Neural progenitor cell (in vitro differentiated cells): ENCODE results near the gene TSC22D2. TPM values are rescaled to one million over a fixed set of nuclear protein-coding genes. Genes with fewer than 3 reads are reported as not detected.

Experiments used
- DNase-seq: peaks from one replicate; pipeline ENCODE4 v3.0.0-alpha.2; 2016; ENCODE audit warnings: low spot score
- H2AFZ ChIP-seq: fragments of 200-600 bp; sonication (generic); replicated peaks from 2 replicates; pipeline ENCODE4 v1.6.1; 2016; ENCODE audit warnings: antibody characterized with exemption
- H3F3A ChIP-seq: fragments of 200-600 bp; sonication (generic); 2 replicates; pipeline ENCODE4 v1.6.1; 2016; ENCODE audit warnings: antibody characterized with exemption, low read depth
- H3K27ac ChIP-seq: fragments of 200-600 bp; sonication (generic); 2 replicates; pipeline ENCODE4 v1.5.1; 2016; ENCODE audit warnings: mild to moderate bottlenecking
- H3K27me3 ChIP-seq: fragments of 200-600 bp; sonication (generic); 2 replicates; pipeline ENCODE4 v1.6.1; 2016; ENCODE audit warnings: mild to moderate bottlenecking, moderate library complexity
- H3K36me3 ChIP-seq: fragments of 200-600 bp; sonication (generic); 2 replicates; pipeline ENCODE4 v1.5.1; 2016
- H3K4me1 ChIP-seq: fragments of 200-600 bp; sonication (generic); 2 replicates; pipeline ENCODE4 v1.6.1; 2016; ENCODE audit warnings: mixed run types
- H3K4me2 ChIP-seq: fragments of 200-600 bp; sonication (generic); 2 replicates; pipeline ENCODE4 v1.6.1; 2016
- H3K4me3 ChIP-seq: fragments of 200-600 bp; sonication (generic); 2 replicates; pipeline ENCODE4 v1.5.1; 2016
- H3K79me2 ChIP-seq: fragments of 200-600 bp; sonication (generic); 2 replicates; pipeline ENCODE4 v1.6.1; 2016; ENCODE audit warnings: low read depth
- H3K9ac ChIP-seq: fragments of 200-600 bp; sonication (generic); 2 replicates; pipeline ENCODE4 v1.6.1; 2016
- H3K9me3 ChIP-seq: fragments of 200-600 bp; sonication (generic); 2 replicates; pipeline ENCODE4 v1.5.1; 2016; ENCODE audit warnings: low read depth
- H4K20me1 ChIP-seq: fragments of 200-600 bp; sonication (generic); 2 replicates; pipeline ENCODE4 v1.6.1; 2016; ENCODE audit warnings: low read depth
- H3K27ac Mint-ChIP-seq: 3 replicates; pipeline ENCODE4 v1.8.0; 2021; ENCODE audit warnings: mixed read lengths
- H3K27me3 Mint-ChIP-seq: 2 replicates; pipeline ENCODE4 v1.8.0; 2022; ENCODE audit warnings: low read depth, mild to moderate bottlenecking, inconsistent platforms, moderate library complexity, mixed read lengths; ENCODE audit not compliant: insufficient read depth
- H3K36me3 Mint-ChIP-seq: 3 replicates; pipeline ENCODE4 v1.8.0; 2021; ENCODE audit warnings: mixed read lengths
- H3K4me1 Mint-ChIP-seq: 3 replicates; pipeline ENCODE4 v1.8.0; 2021; ENCODE audit warnings: mixed read lengths
- H3K4me3 Mint-ChIP-seq: 3 replicates; pipeline ENCODE4 v1.8.0; 2021; ENCODE audit warnings: mild to moderate bottlenecking, moderate library complexity, mixed read lengths
- H3K9me3 Mint-ChIP-seq: 3 replicates; pipeline ENCODE4 v1.8.0; 2020; ENCODE audit warnings: mixed read lengths
- EZH2 ChIP-seq: fragments of 200-600 bp; sonication (generic); IDR thresholded peaks from 2 replicates; pipeline ENCODE4 v1.6.1; 2017; ENCODE audit warnings: antibody characterized with exemption, mild to moderate bottlenecking, moderate library complexity
- EZH2phosphoT487 ChIP-seq: fragments of 200-600 bp; sonication (generic); IDR thresholded peaks from 2 replicates; pipeline ENCODE4 v1.6.1; 2017; ENCODE audit warnings: antibody characterized with exemption
- total RNA-seq: library from RNA; depleted of rRNA; stranded (reverse); fragments of >200 nt; gene quantifications from 2 replicates; pipeline ENCODE4 v1.2.3, GENCODE V29; 2015; ENCODE audit warnings: low replicate concordance
- TF ChIP-seq, protein P1 (sequence below): fragments of 200-600 bp; sonication (generic); IDR thresholded peaks from 2 replicates; pipeline ENCODE4 v1.5.1; 2017; ENCODE audit warnings: antibody characterized with exemption, mild to moderate bottlenecking

The TSC22D2 gene
- total RNA-seq, 1 donor from 2014 or later = 18.7 TPM

DNA sequence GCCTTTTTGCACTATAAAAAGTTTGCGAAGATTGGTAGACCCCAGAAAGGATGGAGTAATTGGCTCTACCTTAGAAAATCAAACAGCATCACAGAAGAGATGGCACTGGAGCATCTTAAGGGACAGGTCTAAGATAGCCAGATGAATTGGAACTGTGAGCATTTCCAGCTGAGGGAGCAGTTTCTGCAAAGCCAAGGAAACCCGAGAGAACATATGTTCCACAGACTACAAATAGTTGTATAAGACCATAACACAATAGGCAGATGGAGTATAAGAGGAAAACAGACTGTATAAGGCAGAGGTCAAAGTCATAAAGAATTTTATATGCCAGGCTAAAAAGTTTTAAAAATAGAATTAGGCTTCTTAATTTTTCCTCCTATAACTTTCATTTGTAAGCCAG lies 46.0 kb downstream of the TSC22D2 start:
- H3K36me3 ChIP-seq = peaks cover 2% of the 10 kb centered on the region
- no peak overlapping the region for H3K27ac ChIP-seq
- peaks cover 9% of the 10 kb centered on the region for H4K20me1 ChIP-seq
- H3K4me3 ChIP-seq = no peak overlapping the region
- Mint-ChIP-seq H3K27ac (peak overlapping the region; percentile 90), H3K4me3 (no peak overlapping the region), H3K4me1 (no peaks in the 10 kb centered on the region), H3K27me3 (no peaks in the 10 kb centered on the region), H3K9me3 (no peaks in the 10 kb centered on the region), H3K36me3 (peaks cover 15% of the 10 kb centered on the region)
- no peak overlapping the region for H3K9ac ChIP-seq
- H3K4me1 ChIP-seq = no peaks in the 10 kb centered on the region
- H3F3A ChIP-seq = no peaks in the 10 kb centered on the region
- DNase-seq = no peak
- peaks cover 58% of the 10 kb centered on the region for H3K79me2 ChIP-seq
- TF ChIP-seq EZH2 (no peak), EZH2phosphoT487 (no peak)
- no peaks in the 10 kb centered on the region for H3K27me3 ChIP-seq
- H2AFZ ChIP-seq = no peak overlapping the region
- H3K9me3 ChIP-seq = no peaks in the 10 kb centered on the region
- H3K4me2 ChIP-seq = no peak overlapping the region

DNA sequence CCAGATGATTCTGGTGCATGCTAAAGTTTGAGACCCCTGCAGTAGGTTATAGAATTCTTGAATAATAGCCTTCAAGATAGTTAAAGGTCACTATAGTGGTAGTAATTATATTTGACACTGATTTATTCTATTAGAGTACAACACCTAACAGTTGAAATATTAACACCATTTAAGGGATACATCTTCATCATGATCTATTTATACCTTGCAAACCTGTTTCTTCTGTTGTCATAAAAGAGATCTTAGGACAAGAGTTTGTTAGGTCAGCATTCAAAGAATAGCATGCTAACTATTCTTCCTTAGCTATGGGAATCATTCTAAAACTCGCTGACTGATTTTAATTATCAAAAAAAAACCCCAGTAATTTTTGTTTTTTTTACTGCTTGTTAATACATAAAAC lies 46.5 kb downstream of the TSC22D2 start:
- H4K20me1 ChIP-seq = peaks cover 9% of the 10 kb centered on the region
- H3K4me1 ChIP-seq = no peaks in the 10 kb centered on the region
- peaks cover 5% of the 10 kb centered on the region for H3K36me3 ChIP-seq
- H3K79me2 ChIP-seq = peaks cover 58% of the 10 kb centered on the region
- no peak overlapping the region for H3K27ac Mint-ChIP-seq
- DNase-seq = no peak
- no peaks in the 10 kb centered on the region for H3K9me3 Mint-ChIP-seq
- no peak overlapping the region for H3K4me2 ChIP-seq
- no peaks in the 10 kb centered on the region for H3F3A ChIP-seq
- H3K27ac ChIP-seq = no peak overlapping the region
- H2AFZ ChIP-seq = no peak overlapping the region
- no peak overlapping the region for H3K4me3 Mint-ChIP-seq
- peaks cover 18% of the 10 kb centered on the region for H3K36me3 Mint-ChIP-seq
- no peak overlapping the region for H3K9ac ChIP-seq
- TF ChIP-seq, protein P1, sequence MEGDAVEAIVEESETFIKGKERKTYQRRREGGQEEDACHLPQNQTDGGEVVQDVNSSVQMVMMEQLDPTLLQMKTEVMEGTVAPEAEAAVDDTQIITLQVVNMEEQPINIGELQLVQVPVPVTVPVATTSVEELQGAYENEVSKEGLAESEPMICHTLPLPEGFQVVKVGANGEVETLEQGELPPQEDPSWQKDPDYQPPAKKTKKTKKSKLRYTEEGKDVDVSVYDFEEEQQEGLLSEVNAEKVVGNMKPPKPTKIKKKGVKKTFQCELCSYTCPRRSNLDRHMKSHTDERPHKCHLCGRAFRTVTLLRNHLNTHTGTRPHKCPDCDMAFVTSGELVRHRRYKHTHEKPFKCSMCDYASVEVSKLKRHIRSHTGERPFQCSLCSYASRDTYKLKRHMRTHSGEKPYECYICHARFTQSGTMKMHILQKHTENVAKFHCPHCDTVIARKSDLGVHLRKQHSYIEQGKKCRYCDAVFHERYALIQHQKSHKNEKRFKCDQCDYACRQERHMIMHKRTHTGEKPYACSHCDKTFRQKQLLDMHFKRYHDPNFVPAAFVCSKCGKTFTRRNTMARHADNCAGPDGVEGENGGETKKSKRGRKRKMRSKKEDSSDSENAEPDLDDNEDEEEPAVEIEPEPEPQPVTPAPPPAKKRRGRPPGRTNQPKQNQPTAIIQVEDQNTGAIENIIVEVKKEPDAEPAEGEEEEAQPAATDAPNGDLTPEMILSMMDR = no peak
- TF ChIP-seq EZH2phosphoT487 = no peak
- no peak for TF ChIP-seq EZH2
- no peaks in the 10 kb centered on the region for H3K27me3 ChIP-seq
- H3K4me3 ChIP-seq = no peak overlapping the region
- H3K27me3 Mint-ChIP-seq = no peaks in the 10 kb centered on the region
- no peaks in the 10 kb centered on the region for H3K4me1 Mint-ChIP-seq
- no peaks in the 10 kb centered on the region for H3K9me3 ChIP-seq

DNA sequence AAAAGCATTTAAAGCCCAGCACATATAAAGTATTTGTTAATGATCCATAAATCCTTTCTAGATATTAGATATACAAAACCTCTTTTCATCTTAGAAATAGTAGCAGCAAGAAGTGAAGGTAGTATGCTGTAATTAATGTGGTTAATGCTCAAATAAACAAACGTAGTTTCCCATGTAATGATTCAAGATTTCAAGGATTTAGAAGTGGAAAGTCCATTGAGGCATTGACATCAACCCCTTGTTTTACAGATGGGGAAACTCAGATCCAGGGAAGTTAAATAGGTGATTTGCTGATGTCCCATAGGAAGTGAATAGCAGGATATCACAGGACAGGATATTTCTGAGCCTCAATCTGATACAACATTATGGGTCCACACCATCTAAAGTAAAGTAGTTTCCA lies 47.2 kb downstream of the TSC22D2 start:
- no peaks in the 10 kb centered on the region for H3K4me1 ChIP-seq
- H3F3A ChIP-seq = no peaks in the 10 kb centered on the region
- no peak overlapping the region for H3K4me2 ChIP-seq
- Mint-ChIP-seq H3K27ac (no peak overlapping the region), H3K4me1 (no peaks in the 10 kb centered on the region), H3K4me3 (no peak overlapping the region), H3K9me3 (no peaks in the 10 kb centered on the region), H3K27me3 (no peaks in the 10 kb centered on the region), H3K36me3 (peaks cover 18% of the 10 kb centered on the region)
- peaks cover 53% of the 10 kb centered on the region for H3K79me2 ChIP-seq
- no peaks in the 10 kb centered on the region for H3K27me3 ChIP-seq
- H3K9me3 ChIP-seq = no peaks in the 10 kb centered on the region
- peaks cover 9% of the 10 kb centered on the region for H4K20me1 ChIP-seq
- no peak overlapping the region for H2AFZ ChIP-seq
- TF ChIP-seq, protein P1 = no peak
- TF ChIP-seq EZH2 (no peak), EZH2phosphoT487 (no peak)
- H3K4me3 ChIP-seq = no peak overlapping the region
- DNase-seq = no peak
- no peak overlapping the region for H3K9ac ChIP-seq
- peaks cover 5% of the 10 kb centered on the region for H3K36me3 ChIP-seq
- H3K27ac ChIP-seq = no peak overlapping the region

DNA sequence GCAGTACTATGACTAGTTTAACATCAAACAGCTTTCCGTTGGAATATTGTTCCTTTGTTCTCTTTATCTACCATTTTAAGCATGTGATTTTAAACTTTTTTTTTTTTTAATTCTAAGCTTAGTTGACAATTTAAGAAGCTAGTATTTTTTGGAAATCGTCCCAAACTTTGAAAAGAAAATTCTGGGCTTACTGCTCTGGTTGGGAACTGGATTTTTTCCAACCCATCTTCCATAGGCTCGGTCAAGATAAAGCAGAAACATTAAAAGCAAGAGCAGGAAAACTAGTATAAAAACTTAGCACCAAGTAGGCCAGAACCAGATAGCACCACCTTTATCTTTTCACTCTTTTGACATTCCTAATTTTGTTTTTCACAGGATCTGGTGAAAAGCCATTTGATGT lies 49.9 kb downstream of the TSC22D2 start:
- H2AFZ ChIP-seq = no peak overlapping the region
- Mint-ChIP-seq H3K9me3 (no peaks in the 10 kb centered on the region), H3K27me3 (no peaks in the 10 kb centered on the region), H3K36me3 (peaks cover 18% of the 10 kb centered on the region), H3K4me3 (no peak overlapping the region), H3K27ac (no peak overlapping the region), H3K4me1 (no peaks in the 10 kb centered on the region)
- peaks cover 4% of the 10 kb centered on the region for H4K20me1 ChIP-seq
- H3K4me1 ChIP-seq = no peaks in the 10 kb centered on the region
- H3K27ac ChIP-seq = no peak overlapping the region
- H3K79me2 ChIP-seq = peaks cover 27% of the 10 kb centered on the region
- DNase-seq = no peak
- H3F3A ChIP-seq = peaks cover 3% of the 10 kb centered on the region
- TF ChIP-seq EZH2 (no peak), EZH2phosphoT487 (no peak)
- TF ChIP-seq, protein P1 = no peak
- H3K9ac ChIP-seq = no peak overlapping the region
- no peak overlapping the region for H3K4me2 ChIP-seq
- no peaks in the 10 kb centered on the region for H3K9me3 ChIP-seq
- H3K27me3 ChIP-seq = no peaks in the 10 kb centered on the region
- H3K4me3 ChIP-seq = no peak overlapping the region
- H3K36me3 ChIP-seq = peaks cover 5% of the 10 kb centered on the region
